ENCODE results near the gene SYT7.
"Not testable (repeated sequence)": the region's sequence is repeated elsewhere in the genome, so short reads cannot be mapped to it uniquely, and the experiment has no call there.

SYT7 gene

DNA sequence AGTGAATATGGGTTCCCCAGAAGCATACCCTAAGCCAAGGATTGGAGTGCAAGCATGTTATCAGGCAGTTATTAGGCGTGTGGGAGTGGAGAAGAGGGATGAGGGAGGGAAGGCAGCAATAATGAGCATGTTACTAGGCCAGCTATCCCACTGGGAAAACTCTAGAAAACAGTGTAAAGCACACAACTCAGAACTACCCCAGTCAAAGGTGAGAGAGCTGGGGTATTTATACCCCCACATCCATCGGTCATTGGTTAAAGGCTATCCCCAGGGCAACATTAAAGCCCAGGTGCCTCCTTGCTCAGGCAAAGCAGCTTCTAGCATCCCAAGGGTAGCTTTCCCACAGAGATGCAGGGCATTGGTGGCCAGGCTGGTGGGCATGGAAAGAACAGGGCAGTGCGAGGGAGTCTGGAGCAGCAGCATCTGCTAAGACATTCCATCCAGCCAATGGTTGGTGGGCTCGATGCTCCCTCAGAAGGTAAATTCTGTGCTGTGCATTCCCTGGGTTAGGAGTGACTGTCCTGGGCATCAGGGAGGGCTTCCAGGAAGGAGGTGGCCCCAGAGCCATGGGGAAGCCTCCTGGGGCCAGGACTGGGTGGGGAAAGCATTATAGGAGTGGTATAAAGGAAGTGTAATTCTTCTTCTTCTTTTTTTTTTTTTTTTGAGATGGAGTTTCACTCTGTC, 93.4 kb downstream of the SYT7 start:
- TF ChIP-seq PAX5 (IDR thresholded peaks at IDR 0.05; ENCODE audit: insufficient read depth, low read length, severe bottlenecking): no peak
- TF ChIP-seq POU2F2 (IDR thresholded peaks at IDR 0.05; ENCODE audit: low read depth, low read length): no peak
- TF ChIP-seq POLR2A (IDR thresholded peaks at IDR 0.05; ENCODE audit: low read depth, low read length): no peak
- no peak for TF ChIP-seq SPI1 (IDR thresholded peaks at IDR 0.05; ENCODE audit: low read depth, low read length)
- TF ChIP-seq TAF1 (IDR thresholded peaks at IDR 0.05; ENCODE audit: low read depth, low read length): no peak
- TF ChIP-seq POLR2AphosphoS5 (IDR thresholded peaks at IDR 0.05; ENCODE audit: low read depth, low read length): no peak
- FAIRE-seq (no peak), DNase-seq (ENCODE audit: insufficient read length, low spot score) (no peak)

DNA sequence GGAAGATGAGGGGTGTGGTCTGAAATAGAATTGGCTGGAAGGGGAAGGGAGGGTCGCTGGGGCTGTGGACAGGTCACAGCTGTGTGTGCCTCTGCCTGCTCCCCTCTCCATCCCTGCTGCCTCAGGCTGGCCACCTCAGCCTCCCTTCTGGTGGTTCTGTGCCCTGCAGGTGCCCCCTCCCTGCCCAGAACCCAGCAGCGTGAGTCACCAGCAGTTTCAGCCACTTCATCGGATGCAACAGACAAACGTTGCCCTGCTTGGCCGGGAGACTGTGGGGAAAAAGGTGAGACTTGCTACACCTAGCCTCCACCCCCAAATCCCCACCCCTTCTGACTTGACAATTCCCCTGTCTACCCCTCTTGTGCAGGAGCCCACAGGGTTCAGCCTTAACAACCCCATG, 94.1 kb downstream of the SYT7 start:
- DNase-seq (ENCODE audit: insufficient read length, low spot score) (no peak), FAIRE-seq (no peak)
- TF ChIP-seq POU2F2 (IDR thresholded peaks at IDR 0.05; ENCODE audit: low read depth, low read length) (no peak), POLR2AphosphoS5 (IDR thresholded peaks at IDR 0.05; ENCODE audit: low read depth, low read length) (no peak), TAF1 (IDR thresholded peaks at IDR 0.05; ENCODE audit: low read depth, low read length) (no peak), POLR2A (IDR thresholded peaks at IDR 0.05; ENCODE audit: low read depth, low read length) (no peak), PAX5 (IDR thresholded peaks at IDR 0.05; ENCODE audit: insufficient read depth, low read length, severe bottlenecking) (no peak), SPI1 (IDR thresholded peaks at IDR 0.05; ENCODE audit: low read depth, low read length) (no peak)

DNA sequence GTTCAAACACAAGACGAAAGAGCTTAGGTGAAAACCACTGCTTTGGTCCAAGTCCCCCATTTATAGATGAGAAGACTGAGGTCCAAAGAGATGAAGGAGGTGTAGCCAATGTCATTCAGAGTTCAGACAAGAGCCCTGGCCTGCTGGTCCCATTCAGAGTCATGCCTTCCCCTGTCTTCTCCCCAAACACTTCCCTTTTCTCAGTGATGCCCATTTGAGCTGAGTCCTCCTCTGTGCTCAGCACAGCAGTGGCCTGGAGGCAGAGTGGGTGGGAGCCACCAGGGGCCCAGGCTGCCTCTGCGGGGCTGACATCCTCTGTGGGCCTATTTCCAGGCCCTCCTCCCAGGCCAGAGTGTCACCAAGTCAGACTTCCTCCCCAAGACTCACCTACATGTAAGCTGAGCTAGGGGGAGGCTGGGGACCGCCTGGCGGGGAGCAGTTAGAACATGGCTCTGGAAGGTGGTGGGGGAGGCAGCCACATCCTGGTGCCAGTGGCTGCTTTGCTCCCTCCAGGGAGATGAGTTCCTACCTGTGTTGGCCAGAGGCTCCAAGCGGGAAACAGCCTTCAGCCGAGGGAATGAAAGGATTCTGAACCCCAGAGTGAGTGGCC, 94.8 kb downstream of the SYT7 start:
- FAIRE-seq (no peak), DNase-seq (ENCODE audit: insufficient read length, low spot score) (no peak)
- TF ChIP-seq POLR2A (IDR thresholded peaks at IDR 0.05; ENCODE audit: low read depth, low read length) (no peak), SPI1 (IDR thresholded peaks at IDR 0.05; ENCODE audit: low read depth, low read length) (no peak), PAX5 (IDR thresholded peaks at IDR 0.05; ENCODE audit: insufficient read depth, low read length, severe bottlenecking) (no peak), POU2F2 (IDR thresholded peaks at IDR 0.05; ENCODE audit: low read depth, low read length) (no peak), POLR2AphosphoS5 (IDR thresholded peaks at IDR 0.05; ENCODE audit: low read depth, low read length) (no peak), TAF1 (IDR thresholded peaks at IDR 0.05; ENCODE audit: low read depth, low read length) (no peak)

DNA sequence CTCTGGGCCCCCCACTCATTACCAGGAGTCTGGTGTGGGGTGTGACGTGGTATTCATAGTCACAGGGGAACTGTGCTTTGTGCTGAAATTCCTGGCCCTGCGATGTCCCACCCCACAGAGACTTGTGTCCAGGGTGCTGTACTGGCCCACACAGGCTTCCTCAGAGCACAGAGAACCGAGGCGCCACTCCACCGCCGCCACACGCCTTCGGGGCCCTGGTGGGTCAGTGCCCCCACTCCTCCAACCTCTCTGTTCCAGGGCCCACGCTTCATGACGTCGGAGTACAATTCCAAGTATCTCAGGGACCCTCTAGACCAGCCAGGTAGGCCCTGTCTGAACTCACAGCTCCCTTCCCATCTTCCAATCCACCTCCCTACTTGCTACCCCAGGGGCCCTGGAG, 95.8 kb downstream of the SYT7 start:
- FAIRE-seq (no peak), DNase-seq (ENCODE audit: insufficient read length, low spot score) (no peak)
- TF ChIP-seq PAX5 (IDR thresholded peaks at IDR 0.05; ENCODE audit: insufficient read depth, low read length, severe bottlenecking): no peak
- no peak for TF ChIP-seq SPI1 (IDR thresholded peaks at IDR 0.05; ENCODE audit: low read depth, low read length)
- TF ChIP-seq POLR2AphosphoS5 (IDR thresholded peaks at IDR 0.05; ENCODE audit: low read depth, low read length): no peak
- TF ChIP-seq POU2F2 (IDR thresholded peaks at IDR 0.05; ENCODE audit: low read depth, low read length): no peak
- no peak for TF ChIP-seq POLR2A (IDR thresholded peaks at IDR 0.05; ENCODE audit: low read depth, low read length)
- TF ChIP-seq TAF1 (IDR thresholded peaks at IDR 0.05; ENCODE audit: low read depth, low read length): no peak

DNA sequence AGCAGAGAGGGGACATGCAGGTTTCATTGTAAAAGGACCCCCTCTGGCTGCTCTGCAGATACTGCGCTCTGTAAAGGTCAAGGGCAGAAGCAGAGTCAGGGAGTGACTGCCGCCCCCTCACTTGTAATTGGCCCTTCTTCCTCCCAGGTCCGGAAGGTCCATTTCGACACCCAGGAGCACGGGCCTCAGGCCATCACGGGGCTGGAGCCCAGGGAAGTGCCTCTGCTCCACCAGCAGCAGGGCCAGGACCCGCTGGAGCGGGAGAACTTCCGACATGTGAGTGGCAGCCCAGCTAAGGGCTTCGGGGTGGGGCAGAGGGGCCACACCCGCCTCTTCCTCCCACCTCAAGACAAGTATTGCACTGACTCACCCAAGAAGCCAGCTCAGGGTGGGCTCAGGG, 96.3 kb downstream of the SYT7 start:
- FAIRE-seq: no peak
- no peak for DNase-seq (ENCODE audit: insufficient read length, low spot score)
- TF ChIP-seq SPI1 (IDR thresholded peaks at IDR 0.05; ENCODE audit: low read depth, low read length) (no peak), POLR2AphosphoS5 (IDR thresholded peaks at IDR 0.05; ENCODE audit: low read depth, low read length) (no peak), PAX5 (IDR thresholded peaks at IDR 0.05; ENCODE audit: insufficient read depth, low read length, severe bottlenecking) (no peak), POLR2A (IDR thresholded peaks at IDR 0.05; ENCODE audit: low read depth, low read length) (no peak), POU2F2 (IDR thresholded peaks at IDR 0.05; ENCODE audit: low read depth, low read length) (no peak), TAF1 (IDR thresholded peaks at IDR 0.05; ENCODE audit: low read depth, low read length) (no peak)

DNA sequence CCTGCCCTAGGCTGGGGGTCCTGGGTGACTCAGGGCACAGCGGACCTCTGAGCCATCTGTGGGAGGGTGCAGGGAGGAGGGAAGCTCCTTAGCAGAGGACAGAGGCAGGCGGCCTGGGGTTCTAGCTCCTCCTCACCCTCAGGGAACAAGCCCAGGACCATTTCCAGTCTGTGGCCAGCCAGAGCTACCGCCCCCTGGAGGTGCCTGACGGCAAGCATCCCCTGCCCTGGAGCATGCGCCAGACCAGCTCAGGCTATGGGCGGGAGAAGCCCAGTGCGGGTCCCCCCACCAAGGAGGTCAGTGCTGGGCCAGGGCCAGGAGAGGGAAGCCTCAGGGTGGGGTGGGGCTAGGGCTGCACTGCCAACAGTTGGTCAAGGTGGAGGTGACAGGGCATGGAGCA, 98.4 kb downstream of the SYT7 start:
- no peak for TF ChIP-seq TAF1 (IDR thresholded peaks at IDR 0.05; ENCODE audit: low read depth, low read length)
- no peak for TF ChIP-seq POLR2A (IDR thresholded peaks at IDR 0.05; ENCODE audit: low read depth, low read length)
- no peak for TF ChIP-seq SPI1 (IDR thresholded peaks at IDR 0.05; ENCODE audit: low read depth, low read length)
- TF ChIP-seq POLR2AphosphoS5 (IDR thresholded peaks at IDR 0.05; ENCODE audit: low read depth, low read length): no peak
- no peak for TF ChIP-seq PAX5 (IDR thresholded peaks at IDR 0.05; ENCODE audit: insufficient read depth, low read length, severe bottlenecking)
- no peak for TF ChIP-seq POU2F2 (IDR thresholded peaks at IDR 0.05; ENCODE audit: low read depth, low read length)
- no peak for DNase-seq (ENCODE audit: insufficient read length, low spot score)
- no peak for FAIRE-seq

DNA sequence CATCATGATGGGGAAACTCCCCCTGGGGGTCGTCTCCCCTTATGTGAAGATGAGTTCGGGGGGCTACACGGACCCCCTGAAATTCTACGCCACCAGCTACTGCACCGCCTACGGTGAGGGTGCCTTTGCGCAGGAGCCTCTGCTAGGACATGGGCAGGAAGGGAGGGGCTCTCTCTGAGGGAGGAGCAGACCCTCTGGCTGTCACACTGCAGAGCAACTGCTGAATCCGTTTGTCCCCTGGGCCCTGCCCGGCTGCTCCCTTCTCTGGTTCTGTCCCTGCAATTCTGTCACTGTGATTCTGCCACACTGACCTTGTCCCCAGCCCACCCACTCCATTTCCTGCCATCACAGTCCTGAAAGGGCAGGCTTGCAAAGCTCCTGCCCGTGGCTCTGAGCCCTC, 99.1 kb downstream of the SYT7 start:
- DNase-seq (ENCODE audit: insufficient read length, low spot score) (no peak), FAIRE-seq (no peak)
- TF ChIP-seq PAX5 (IDR thresholded peaks at IDR 0.05; ENCODE audit: insufficient read depth, low read length, severe bottlenecking): no peak
- no peak for TF ChIP-seq POU2F2 (IDR thresholded peaks at IDR 0.05; ENCODE audit: low read depth, low read length)
- no peak for TF ChIP-seq SPI1 (IDR thresholded peaks at IDR 0.05; ENCODE audit: low read depth, low read length)
- no peak for TF ChIP-seq POLR2AphosphoS5 (IDR thresholded peaks at IDR 0.05; ENCODE audit: low read depth, low read length)
- no peak for TF ChIP-seq TAF1 (IDR thresholded peaks at IDR 0.05; ENCODE audit: low read depth, low read length)
- no peak for TF ChIP-seq POLR2A (IDR thresholded peaks at IDR 0.05; ENCODE audit: low read depth, low read length)

DNA sequence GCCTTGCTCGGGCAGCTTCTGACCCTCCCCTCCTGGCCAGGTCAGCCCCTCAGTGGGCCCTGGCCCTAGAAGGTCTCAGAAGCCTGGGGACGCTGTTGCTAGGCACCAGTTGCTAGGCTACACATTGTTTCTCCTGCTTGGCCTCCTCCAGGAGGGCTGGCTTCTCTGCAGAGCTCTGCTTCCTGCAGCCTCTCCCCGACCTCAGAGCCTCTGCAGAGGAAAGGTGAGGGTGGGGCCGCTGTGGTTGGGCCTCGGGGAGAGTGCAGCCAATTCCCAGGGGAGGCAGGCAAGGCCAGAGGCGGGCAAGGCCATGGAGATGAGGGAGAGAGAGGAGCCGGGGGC, 99.9 kb downstream of the SYT7 start:
- DNase-seq (ENCODE audit: insufficient read length, low spot score) (no peak), FAIRE-seq (no peak)
- TF ChIP-seq PAX5 (IDR thresholded peaks at IDR 0.05; ENCODE audit: insufficient read depth, low read length, severe bottlenecking): no peak
- TF ChIP-seq POLR2A (IDR thresholded peaks at IDR 0.05; ENCODE audit: low read depth, low read length): no peak
- TF ChIP-seq SPI1 (IDR thresholded peaks at IDR 0.05; ENCODE audit: low read depth, low read length): no peak
- no peak for TF ChIP-seq POLR2AphosphoS5 (IDR thresholded peaks at IDR 0.05; ENCODE audit: low read depth, low read length)
- no peak for TF ChIP-seq TAF1 (IDR thresholded peaks at IDR 0.05; ENCODE audit: low read depth, low read length)
- no peak for TF ChIP-seq POU2F2 (IDR thresholded peaks at IDR 0.05; ENCODE audit: low read depth, low read length)

DNA sequence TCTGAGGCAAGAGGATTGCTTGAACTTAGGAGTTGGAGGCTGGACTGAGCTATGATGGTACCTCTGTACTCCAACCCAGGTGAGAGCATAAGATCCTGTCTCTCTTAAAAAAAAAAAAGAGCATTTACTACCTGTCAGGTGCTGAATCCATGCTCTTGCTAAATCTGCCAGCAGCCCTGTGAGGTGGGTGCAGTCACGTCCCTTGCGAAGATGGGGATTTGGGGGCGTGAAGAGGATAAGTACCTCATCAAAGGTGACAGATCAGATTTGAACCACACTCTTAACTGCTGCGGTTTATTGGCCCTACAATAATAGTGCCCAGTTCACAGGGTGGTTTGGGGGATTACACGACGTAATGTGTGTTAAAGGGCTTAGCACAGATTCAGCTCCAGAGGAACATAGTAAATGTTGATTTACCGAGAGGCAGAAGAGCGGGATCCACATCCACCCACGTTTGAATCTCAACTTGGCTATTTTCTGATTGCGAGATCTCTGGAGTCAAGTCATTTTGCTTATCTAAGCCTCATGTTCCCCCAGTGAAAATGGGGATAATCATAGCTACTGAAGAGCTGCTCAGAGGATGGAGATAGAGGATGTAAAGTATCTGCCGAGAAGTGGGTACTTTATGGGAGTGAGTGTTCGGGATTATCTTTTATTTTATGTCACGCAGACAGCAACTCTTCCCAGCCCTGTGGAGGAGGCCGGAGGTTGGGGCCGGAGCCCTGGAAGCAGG, 100.4 kb downstream of the SYT7 start:
- FAIRE-seq: no peak
- no peak for DNase-seq (ENCODE audit: insufficient read length, low spot score)
- TF ChIP-seq POLR2AphosphoS5 (IDR thresholded peaks at IDR 0.05; ENCODE audit: low read depth, low read length) (no peak), SPI1 (IDR thresholded peaks at IDR 0.05; ENCODE audit: low read depth, low read length) (no peak), POLR2A (IDR thresholded peaks at IDR 0.05; ENCODE audit: low read depth, low read length) (no peak), PAX5 (IDR thresholded peaks at IDR 0.05; ENCODE audit: insufficient read depth, low read length, severe bottlenecking) (no peak), POU2F2 (IDR thresholded peaks at IDR 0.05; ENCODE audit: low read depth, low read length) (no peak), TAF1 (IDR thresholded peaks at IDR 0.05; ENCODE audit: low read depth, low read length) (no peak)

DNA sequence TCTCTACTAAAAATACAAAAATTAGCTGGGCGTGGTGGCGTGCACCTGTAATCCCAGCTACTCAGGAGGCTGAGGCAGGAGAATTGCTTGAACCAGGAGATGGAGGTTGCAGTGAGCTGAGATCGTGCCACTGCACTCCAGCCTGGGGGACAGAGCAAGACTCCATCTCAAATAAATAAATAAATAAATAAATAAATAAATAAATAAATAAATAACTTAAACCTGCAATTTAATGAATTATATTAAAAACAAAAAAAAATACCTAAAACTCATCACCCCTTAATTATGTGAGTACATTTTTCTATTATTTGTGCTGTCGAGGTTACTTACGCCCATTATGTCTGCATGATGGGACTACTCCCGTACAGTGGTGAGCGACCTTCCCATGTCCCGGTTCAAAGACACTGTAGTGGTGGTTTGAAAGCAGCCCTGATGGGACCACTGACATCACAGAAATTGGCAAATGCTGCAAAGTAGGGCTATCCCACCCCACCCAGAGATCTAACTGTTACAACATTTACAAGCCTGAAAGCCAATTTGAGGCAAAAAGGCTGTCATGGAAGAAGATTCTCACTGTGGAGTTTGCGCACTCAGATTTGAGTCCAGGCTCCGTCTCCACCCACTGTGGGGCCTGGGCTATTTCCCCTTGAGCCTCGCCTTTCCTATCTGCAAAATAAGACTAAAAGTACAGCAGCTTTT, 101.4 kb downstream of the SYT7 start:
- FAIRE-seq; DNase-seq (ENCODE audit: insufficient read length, low spot score): not testable (repeated sequence)

All from GM12891 (cell line).